GM19025 (cell line): ENCODE results near the gene ARHGAP24.

Source experiments
- ATAC-seq: cut with Tn5 transposase; IDR thresholded peaks from one replicate; pipeline ENCODE4 v1.9.1; 2021; ENCODE audit warnings: mild to moderate bottlenecking, low read depth, moderate library complexity; ENCODE audit not compliant: unreplicated experiment

Gene ARHGAP24

GRCh38 chr4:85571008-85571407 is 96.1 kb downstream of the ARHGAP24 start:
- ATAC-seq: no peak

DNA sequence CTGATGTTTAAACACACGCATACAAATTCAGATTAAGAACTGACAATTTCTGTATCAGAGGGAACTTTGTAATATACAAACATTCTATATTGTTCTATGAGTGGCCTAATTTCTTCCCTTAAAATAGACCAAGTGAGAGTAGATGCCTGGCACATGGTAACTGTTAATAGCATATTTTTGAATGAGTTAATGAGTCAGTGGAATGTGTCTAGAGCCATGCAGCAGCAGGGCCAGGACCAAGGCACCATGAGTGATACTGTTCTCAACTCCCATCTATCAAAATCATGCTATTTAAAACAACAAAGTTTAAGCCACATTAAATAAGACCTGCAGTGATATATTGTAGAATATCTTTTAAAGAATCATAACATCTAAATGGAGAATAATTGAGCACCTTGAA is 98.3 kb downstream of the ARHGAP24 start:
- no peak for ATAC-seq

- ATAC-seq: no peak
Measured at GRCh38 chr4:85577307-85577706, 102.4 kb downstream of the ARHGAP24 start.

GRCh38 chr4:85579942-85580341 is 105.0 kb downstream of the ARHGAP24 start:
- ATAC-seq: no peak

GRCh38 chr4:85580489-85580888 is 105.5 kb downstream of the ARHGAP24 start:
- ATAC-seq: no peak

- ATAC-seq: no peak
Measured at GRCh38 chr4:85587952-85588351, 113.0 kb downstream of the ARHGAP24 start.

- ATAC-seq: no peak
Measured at GRCh38 chr4:85591406-85592098, 116.6 kb downstream of the ARHGAP24 start.

GRCh38 chr4:85595098-85595775 is 120.3 kb downstream of the ARHGAP24 start:
- no peak for ATAC-seq

DNA sequence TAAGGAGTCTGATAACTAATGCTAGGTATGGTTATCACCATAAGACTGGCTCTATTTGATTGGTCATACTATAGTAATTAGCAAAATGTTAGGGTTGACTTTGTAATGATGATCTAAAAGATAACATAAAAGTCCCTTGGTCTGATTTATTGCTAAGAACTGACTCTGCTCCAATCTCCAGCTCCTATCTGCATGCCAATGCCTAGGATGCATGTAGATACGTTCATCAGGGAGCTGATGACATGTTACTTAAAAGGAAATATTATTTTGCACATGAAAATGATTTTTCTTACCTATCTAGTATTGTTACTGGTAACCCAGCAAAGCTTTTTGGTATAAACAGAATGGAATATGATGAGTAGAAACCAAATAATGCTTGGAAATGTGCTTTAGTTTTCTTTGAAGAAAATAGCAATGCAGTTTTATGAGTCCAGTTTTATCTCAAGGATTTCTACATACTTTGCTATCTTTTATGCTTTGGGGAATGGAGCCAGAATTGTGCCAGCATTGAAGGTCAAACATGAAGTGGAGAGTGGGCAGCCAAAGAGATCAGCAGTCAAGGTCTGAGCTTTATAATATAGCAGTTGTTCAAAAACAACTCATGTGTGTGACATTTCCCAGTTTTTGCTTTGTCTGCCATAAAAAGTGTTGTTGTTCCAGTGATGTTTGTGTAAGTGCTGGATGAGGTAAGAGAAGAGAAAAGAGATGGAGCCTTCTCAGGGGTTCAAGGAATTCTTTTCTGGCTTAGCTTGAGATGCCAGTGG is 121.0 kb downstream of the ARHGAP24 start:
- no peak for ATAC-seq

DNA sequence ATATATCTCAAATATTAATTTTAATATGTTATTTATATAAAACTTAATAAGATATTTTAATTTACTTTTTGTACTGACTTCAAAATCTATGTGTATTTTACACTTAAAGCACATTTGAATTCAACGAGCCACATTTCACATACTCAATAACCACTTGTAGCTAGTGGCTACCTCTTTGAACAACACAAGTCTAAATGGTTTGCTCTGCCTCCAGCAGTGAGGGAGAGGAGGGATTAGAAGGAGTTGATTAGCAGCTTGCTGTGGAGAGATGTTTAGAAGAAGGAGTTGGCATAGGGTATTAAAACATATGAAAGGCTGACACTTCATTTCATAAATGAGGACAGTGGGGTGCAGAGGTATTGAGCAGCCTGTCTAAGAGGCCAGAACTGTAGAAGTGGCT is 124.0 kb downstream of the ARHGAP24 start:
- ATAC-seq: no peak

- no peak for ATAC-seq
Measured at GRCh38 chr4:85600501-85600900, 125.6 kb downstream of the ARHGAP24 start.

- no peak for ATAC-seq
Measured at GRCh38 chr4:85603437-85604336, 128.7 kb downstream of the ARHGAP24 start.

DNA sequence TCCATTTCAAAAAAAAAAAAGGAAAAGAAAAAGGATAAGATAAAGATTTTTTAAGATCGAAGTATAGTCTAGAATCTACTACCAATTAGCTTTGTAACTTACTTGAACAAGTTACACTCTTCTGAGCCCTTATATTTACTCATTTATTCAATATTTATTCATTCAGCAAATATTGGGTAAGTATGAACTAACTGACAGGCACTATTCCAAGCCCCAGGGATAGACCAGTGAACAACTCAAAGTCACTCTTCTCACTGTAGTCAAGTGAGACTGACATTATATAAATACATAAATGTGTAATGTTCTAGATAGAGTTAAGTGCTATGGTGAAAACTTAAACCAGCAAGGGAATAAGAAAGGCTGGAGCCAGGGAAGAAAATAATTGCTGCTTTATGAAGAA is 131.6 kb downstream of the ARHGAP24 start:
- no peak for ATAC-seq

- ATAC-seq: peak; percentile 45
Measured at GRCh38 chr4:85607624-85608023, 132.7 kb downstream of the ARHGAP24 start.

GRCh38 chr4:85610450-85610849 is 135.5 kb downstream of the ARHGAP24 start:
- peak; percentile 85 for ATAC-seq

DNA sequence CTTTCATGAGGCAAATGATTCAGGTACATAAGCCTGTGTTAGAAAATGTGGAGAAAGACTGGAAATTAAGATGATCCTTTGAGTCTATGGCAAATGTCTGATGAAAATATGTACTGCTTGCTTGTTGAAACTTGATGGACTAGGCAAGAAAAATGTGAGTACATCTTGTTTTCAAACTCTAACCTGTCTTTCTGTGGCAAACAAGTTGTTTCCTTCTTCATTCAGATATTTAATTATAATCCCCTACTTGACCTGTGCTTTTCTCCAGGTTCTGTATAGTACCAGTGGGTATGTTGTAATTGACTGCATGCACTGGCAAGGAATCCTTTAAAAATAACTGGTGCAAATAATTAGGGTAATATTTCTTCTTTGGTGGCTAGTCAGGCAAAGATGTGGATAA is 136.7 kb downstream of the ARHGAP24 start:
- no peak for ATAC-seq

DNA sequence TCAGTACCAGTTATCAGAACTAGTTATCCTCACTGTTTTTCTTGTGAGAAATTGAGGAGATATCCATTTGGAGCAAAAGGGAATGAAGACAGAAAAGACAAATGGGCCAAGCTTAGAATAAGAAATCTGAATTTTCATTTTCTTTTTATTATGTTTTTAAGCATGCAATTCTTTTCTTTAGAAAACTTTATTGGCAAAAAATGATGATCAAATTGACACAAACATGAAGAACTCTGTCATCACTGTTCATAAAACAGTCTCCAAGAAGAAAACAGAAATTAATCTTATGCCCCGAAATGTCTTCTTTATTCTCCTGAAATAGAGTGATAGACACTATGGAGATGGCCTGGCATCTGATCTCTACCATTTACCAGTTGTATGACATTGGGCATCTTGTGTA is 139.0 kb downstream of the ARHGAP24 start:
- ATAC-seq: no peak

- ATAC-seq: no peak
Measured at GRCh38 chr4:85615952-85616351, 141.0 kb downstream of the ARHGAP24 start.

GRCh38 chr4:85617202-85617601 is 142.3 kb downstream of the ARHGAP24 start:
- ATAC-seq: no peak

- ATAC-seq: no peak
Measured at GRCh38 chr4:85632981-85633380, 158.0 kb downstream of the ARHGAP24 start.

DNA sequence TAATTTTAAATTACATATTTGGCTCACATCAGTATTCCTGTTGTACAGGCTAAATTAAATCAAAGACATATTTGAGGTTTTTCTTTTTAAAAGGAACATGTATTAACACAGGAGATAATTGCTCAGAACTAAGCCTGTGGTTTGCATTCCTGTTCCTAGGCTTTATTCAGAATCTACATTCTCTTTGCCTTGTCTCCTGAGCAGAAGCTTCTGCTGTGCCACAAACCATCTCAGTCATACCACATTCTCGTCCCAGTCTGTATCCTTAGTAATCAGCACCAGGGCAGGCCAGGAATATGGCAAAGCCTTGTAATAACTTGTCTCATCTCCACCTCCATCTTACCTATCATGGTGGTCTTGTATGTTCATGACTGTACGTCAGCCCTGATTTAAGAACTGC is 162.8 kb downstream of the ARHGAP24 start:
- ATAC-seq: no peak
